Stomach smooth muscle (tissue), 2 donors: ENCODE results near the gene SQOR.
A peak's percentile ranks its signal among the peaks of the same experiment; 100 is the strongest.

ENCODE experiments used
- H3K27ac ChIP-seq: one replicate; pipeline ENCODE4 v1.7.0; 2013; ENCODE audit warnings: mild to moderate bottlenecking, low read length, inconsistent platforms
- H3K27me3 ChIP-seq, 2 donors: one replicate each; pipeline ENCODE4 v1.7.0; 2013; ENCODE audit warnings: low read length in 2 of 2; ENCODE audit not compliant: insufficient read depth in 2 of 2, control insufficient read depth in 1 of 2
- H3K36me3 ChIP-seq, 2 donors: one replicate each; pipeline ENCODE4 v1.7.0; 2013; ENCODE audit warnings: low read length in 2 of 2; ENCODE audit not compliant: control insufficient read depth in 2 of 2, insufficient read depth in 2 of 2
- H3K4me1 ChIP-seq: one replicate; pipeline ENCODE4 v1.7.0; 2013; ENCODE audit warnings: low read length; ENCODE audit not compliant: control insufficient read depth, insufficient read depth
- H3K4me3 ChIP-seq, 2 donors: one replicate each; pipeline ENCODE4 v1.7.0; 2013; ENCODE audit warnings: low read length in 2 of 2
- H3K9ac ChIP-seq, 2 donors: one replicate each; pipeline ENCODE4 v1.7.0; 2013; ENCODE audit warnings: low read length in 2 of 2, mild to moderate bottlenecking in 1 of 2
- H3K9me3 ChIP-seq, 2 donors: one replicate each; pipeline ENCODE4 v1.7.0; 2013; ENCODE audit warnings: low read length in 2 of 2; ENCODE audit not compliant: control insufficient read depth in 2 of 2
- donor health status: healthy.
- donor health status: Pancreatic carcinoma.

The SQOR gene

GRCh38 chr15:45704329-45705249 lies 69.8 kb downstream of the SQOR start:
- Histone ChIP-seq H3K9ac (peak overlapping the region; percentile 83 to 84), H3K4me1 (peaks cover 16% of the 10 kb centered on the region), H3K4me3 (peak overlapping the region; percentile 78 to 81), H3K27me3 (no peaks in the 10 kb centered on the region), H3K27ac (no peak overlapping the region), H3K36me3 (no peaks in the 10 kb centered on the region), H3K9me3 (no peaks in the 10 kb centered on the region)

- Histone ChIP-seq H3K9me3 (no peaks in the 10 kb centered on the region), H3K9ac (peak overlapping the region; percentile 83 to 84)
Measured at GRCh38 chr15:45705510-45706473, 71.0 kb downstream of the SQOR start.

GRCh38 chr15:45710657-45711056 lies 75.8 kb downstream of the SQOR start:
- peak overlapping the region; percentile 80 for H3K27ac ChIP-seq
- no peaks in the 10 kb centered on the region for H3K27me3 ChIP-seq
- peaks cover 23% of the 10 kb centered on the region for H3K4me1 ChIP-seq
- no peaks in the 10 kb centered on the region for H3K36me3 ChIP-seq
- H3K9ac ChIP-seq: peak overlapping the region in 1 of 2 donors; percentile 62
- peak overlapping the region in 1 of 2 donors; percentile 4 for H3K4me3 ChIP-seq
- no peaks in the 10 kb centered on the region for H3K9me3 ChIP-seq

More at GRCh38 chr15:45705510-45706473, 71.0 kb downstream of the SQOR start:
- Histone ChIP-seq H3K4me1 (peaks cover 21% of the 10 kb centered on the region), H3K36me3 (no peaks in the 10 kb centered on the region), H3K27ac (no peak overlapping the region), H3K27me3 (no peaks in the 10 kb centered on the region), H3K4me3 (peak overlapping the region; percentile 78 to 81)

- Histone ChIP-seq H3K9ac (peak overlapping the region; percentile 29 to 57), H3K27me3 (no peaks in the 10 kb centered on the region), H3K27ac (peak overlapping the region; percentile 24), H3K36me3 (no peaks in the 10 kb centered on the region), H3K9me3 (no peaks in the 10 kb centered on the region), H3K4me3 (peak overlapping the region; percentile 60 to 64), H3K4me1 (peaks cover 16% of the 10 kb centered on the region)
Measured at GRCh38 chr15:45714590-45715488, 80.0 kb downstream of the SQOR start.

GRCh38 chr15:45715528-45715927 lies 80.7 kb downstream of the SQOR start:
- no peaks in the 10 kb centered on the region for H3K27me3 ChIP-seq
- no peaks in the 10 kb centered on the region for H3K9me3 ChIP-seq
- H3K4me1 ChIP-seq: peaks cover 15% of the 10 kb centered on the region
- H3K36me3 ChIP-seq: no peaks in the 10 kb centered on the region
- H3K9ac ChIP-seq: no peak overlapping the region
- no peak overlapping the region for H3K27ac ChIP-seq
- H3K4me3 ChIP-seq: no peak overlapping the region

- H3K36me3 ChIP-seq: no peaks in the 10 kb centered on the region
- H3K9me3 ChIP-seq: no peaks in the 10 kb centered on the region
Measured at GRCh38 chr15:45719490-45719889, 84.7 kb downstream of the SQOR start.

GRCh38 chr15:45720183-45720582 lies 85.4 kb downstream of the SQOR start:
- no peaks in the 10 kb centered on the region for H3K9me3 ChIP-seq
- H3K4me1 ChIP-seq: no peaks in the 10 kb centered on the region
- no peaks in the 10 kb centered on the region for H3K36me3 ChIP-seq
- H3K4me3 ChIP-seq: no peak overlapping the region
- H3K27me3 ChIP-seq: no peaks in the 10 kb centered on the region
- no peak overlapping the region for H3K9ac ChIP-seq
- no peak overlapping the region for H3K27ac ChIP-seq

More at GRCh38 chr15:45719490-45719889, 84.7 kb downstream of the SQOR start:
- Histone ChIP-seq H3K27ac (no peak overlapping the region), H3K9ac (no peak overlapping the region), H3K4me1 (peaks cover 5% of the 10 kb centered on the region), H3K27me3 (no peaks in the 10 kb centered on the region), H3K4me3 (no peak overlapping the region)

- Histone ChIP-seq H3K27me3 (peaks cover 0 to 2% of the 10 kb centered on the region in 2 donors), H3K4me3 (no peak overlapping the region), H3K36me3 (no peaks in the 10 kb centered on the region), H3K27ac (no peak overlapping the region), H3K9me3 (no peaks in the 10 kb centered on the region), H3K9ac (no peak overlapping the region), H3K4me1 (peaks cover 19% of the 10 kb centered on the region)
Measured at GRCh38 chr15:45728641-45729040, 93.8 kb downstream of the SQOR start.

- Histone ChIP-seq H3K9ac (peak overlapping the region in 1 of 2 donors; percentile 46), H3K4me3 (no peak overlapping the region), H3K27ac (no peak overlapping the region)
Measured at GRCh38 chr15:45729141-45729540, 94.3 kb downstream of the SQOR start.

GRCh38 chr15:45731343-45731742 lies 96.5 kb downstream of the SQOR start:
- Histone ChIP-seq H3K27ac (no peak overlapping the region), H3K36me3 (no peaks in the 10 kb centered on the region), H3K9ac (no peak overlapping the region), H3K27me3 (peaks cover 0 to 2% of the 10 kb centered on the region in 2 donors), H3K9me3 (no peaks in the 10 kb centered on the region), H3K4me1 (peaks cover 21% of the 10 kb centered on the region), H3K4me3 (no peak overlapping the region)

More at GRCh38 chr15:45729141-45729540, 94.3 kb downstream of the SQOR start:
- Histone ChIP-seq H3K27me3 (peaks cover 0 to 2% of the 10 kb centered on the region in 2 donors), H3K36me3 (no peaks in the 10 kb centered on the region), H3K9me3 (no peaks in the 10 kb centered on the region), H3K4me1 (peaks cover 21% of the 10 kb centered on the region)
